NCI-H774 (cell line): ENCODE data around the gene SREBF1.
A peak's percentile ranks its signal among the peaks of the same experiment; 100 is the strongest.

Source experiments
- DNase-seq: peaks from one replicate; lab custom pipeline; 2025; lab: John Stamatoyannopoulos, UW

SREBF1 gene

DNA sequence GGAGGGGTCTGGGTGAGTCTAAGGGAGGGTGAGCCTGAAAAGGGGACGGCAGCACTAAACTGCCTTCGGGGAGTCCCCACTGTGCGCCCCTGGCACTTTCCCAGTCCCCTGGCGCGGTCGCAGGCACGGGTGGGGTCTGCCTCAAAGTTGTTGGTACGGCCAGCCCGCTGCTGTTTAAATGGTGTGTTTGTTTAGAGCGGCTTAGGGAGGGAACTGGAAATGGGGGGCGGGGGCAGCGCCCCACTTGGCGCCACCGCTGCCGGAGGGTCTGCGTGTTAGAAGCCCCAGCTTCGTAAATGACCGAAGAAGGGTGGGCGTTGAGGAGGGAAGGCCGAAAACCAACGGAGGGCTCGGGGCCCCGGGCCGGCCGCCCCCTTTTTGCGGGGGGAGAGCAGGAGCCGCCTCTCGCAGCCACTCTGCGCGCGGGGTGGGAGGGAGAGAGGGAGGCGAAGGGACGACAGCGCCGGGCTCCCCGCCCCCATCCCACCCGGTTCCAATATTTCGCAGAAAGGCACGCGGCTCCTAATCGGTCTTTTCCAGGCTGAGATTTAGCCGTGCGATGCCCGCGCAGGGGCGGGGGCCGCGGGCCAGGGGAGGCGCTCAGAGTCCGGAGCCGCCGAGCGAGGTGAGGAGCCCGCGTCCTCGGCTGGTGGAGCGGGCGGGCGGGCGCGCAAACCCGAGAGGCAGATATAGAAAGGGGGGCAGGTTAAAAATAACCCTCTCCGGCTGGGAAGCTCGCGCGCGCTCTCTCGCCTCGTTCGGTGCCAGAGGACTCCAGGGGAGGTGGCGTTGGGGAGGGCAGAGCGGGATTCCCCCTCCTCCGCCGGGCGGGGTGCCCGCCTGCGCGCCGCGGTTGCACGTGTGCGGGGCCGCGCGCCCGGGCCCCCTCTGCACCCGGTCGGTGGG lies 54.9 kb downstream of the SREBF1 start:
- peak; percentile 24 for DNase-seq

DNA sequence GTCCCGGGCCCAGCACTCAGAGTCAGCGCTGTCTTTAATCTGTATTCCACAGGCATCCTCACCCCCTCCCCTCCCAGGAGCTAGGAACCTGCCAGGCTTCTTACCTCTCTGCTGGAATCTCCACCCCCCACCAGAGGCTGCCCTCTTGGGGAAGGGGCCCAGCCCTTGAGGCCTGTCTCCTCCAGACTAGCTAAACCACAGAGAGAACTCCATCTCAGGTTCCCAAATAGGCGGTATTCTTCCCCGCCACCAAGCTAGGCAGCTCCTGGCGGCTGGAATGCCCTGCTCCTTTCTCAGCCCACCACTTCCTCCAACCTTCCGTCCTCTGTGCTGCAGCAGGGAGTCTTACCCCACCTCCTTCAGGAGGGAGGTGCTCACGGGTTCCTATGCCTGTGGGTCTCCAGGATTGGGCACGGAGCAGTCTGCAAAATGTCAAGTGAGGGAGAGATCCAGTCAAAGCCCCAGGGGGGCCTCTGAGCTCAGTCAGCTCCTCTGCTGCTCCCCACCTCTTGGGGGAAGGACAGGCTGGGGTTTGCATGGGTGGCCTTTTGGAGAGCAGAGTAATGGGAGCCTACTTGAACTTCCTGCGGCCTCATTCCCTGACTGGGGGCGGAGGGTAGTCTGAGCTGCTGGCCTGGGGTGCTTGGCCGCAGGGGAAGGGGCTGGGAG lies 55.7 kb downstream of the SREBF1 start:
- no peak for DNase-seq

- DNase-seq = no peak
Observed at GRCh38 chr17:17779015-17779611, 57.7 kb downstream of the SREBF1 start.

- no peak for DNase-seq
Observed at GRCh38 chr17:17778308-17779014, 58.3 kb downstream of the SREBF1 start.

DNA sequence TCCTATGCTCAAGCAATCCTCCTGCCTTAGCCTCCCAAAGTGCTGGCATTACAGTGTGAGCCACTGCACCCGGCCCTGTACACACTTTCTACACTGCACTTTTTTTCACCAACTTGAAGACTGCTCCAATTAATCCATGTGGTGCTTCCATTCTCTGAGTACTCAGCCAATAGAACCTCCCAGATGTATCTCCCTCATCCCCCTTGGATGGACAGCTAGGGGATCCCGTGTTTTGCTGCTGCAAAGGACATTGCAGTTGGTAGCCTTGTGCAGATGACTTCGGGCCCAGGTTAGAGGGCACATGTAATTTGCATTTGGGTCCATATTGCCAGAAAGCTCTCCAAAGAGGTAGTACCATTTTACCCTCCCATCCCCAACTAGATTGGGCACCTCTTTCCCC lies 59.9 kb downstream of the SREBF1 start:
- DNase-seq = no peak

- no peak for DNase-seq
Observed at GRCh38 chr17:17774009-17774881, 62.5 kb downstream of the SREBF1 start.

- no peak for DNase-seq
Observed at GRCh38 chr17:17772231-17772630, 64.6 kb downstream of the SREBF1 start.

- DNase-seq = no peak
Observed at GRCh38 chr17:17771498-17772201, 65.1 kb downstream of the SREBF1 start.

DNA sequence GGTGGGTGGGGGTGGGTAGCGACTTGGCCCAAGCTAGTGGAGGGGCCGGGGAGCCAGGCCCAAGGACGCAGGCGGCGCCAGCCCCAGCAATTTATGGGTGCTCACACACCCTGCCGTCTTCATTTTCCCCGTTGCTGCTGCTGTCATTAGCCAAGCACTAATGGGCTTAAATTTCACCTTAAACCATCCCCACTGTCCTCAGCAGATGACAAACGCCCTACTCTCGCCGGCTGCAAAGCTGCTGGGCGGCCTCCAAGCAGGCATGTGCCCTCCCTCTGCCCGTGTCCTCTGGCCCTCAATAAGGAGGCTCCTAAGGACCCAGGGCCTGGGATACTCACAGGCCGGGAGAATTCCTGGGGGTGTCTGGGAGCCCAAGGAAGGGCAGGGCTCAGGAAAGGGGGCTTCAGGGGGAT lies 66.1 kb downstream of the SREBF1 start:
- no peak for DNase-seq

- DNase-seq = no peak
Observed at GRCh38 chr17:17769869-17770631, 66.7 kb downstream of the SREBF1 start.

GRCh38 chr17:17768424-17769088 lies 68.2 kb downstream of the SREBF1 start:
- no peak for DNase-seq

DNA sequence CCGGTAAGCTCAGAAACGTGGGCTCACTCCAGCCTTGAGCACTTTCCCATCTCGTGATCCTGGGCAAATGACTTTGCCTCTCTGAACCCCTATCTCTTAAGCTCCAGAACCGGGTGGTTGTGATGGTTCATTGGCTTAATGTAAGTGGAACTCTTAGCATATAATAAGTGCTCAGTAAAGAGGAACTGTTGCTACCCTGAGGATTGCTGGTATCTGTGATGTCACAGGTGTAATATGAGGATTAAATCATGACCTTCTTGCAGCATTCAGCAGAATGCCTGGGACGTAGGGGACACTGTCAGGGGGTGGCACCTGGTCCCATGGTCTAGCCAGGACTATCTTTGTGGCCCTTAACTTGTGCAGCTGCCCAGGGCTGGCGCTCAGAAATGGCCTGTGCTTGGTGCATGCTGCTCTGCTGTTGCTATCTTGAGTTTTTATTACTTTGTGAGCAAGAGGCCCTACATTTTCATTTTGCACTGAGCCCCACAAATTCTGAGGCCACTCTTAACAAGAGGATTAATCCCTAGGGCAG lies 68.8 kb downstream of the SREBF1 start:
- no peak for DNase-seq

GRCh38 chr17:17767154-17767869 lies 69.5 kb downstream of the SREBF1 start:
- no peak for DNase-seq

GRCh38 chr17:17766744-17767120 lies 70.1 kb downstream of the SREBF1 start:
- DNase-seq = no peak

GRCh38 chr17:17766077-17766743 lies 70.6 kb downstream of the SREBF1 start:
- DNase-seq = no peak

DNA sequence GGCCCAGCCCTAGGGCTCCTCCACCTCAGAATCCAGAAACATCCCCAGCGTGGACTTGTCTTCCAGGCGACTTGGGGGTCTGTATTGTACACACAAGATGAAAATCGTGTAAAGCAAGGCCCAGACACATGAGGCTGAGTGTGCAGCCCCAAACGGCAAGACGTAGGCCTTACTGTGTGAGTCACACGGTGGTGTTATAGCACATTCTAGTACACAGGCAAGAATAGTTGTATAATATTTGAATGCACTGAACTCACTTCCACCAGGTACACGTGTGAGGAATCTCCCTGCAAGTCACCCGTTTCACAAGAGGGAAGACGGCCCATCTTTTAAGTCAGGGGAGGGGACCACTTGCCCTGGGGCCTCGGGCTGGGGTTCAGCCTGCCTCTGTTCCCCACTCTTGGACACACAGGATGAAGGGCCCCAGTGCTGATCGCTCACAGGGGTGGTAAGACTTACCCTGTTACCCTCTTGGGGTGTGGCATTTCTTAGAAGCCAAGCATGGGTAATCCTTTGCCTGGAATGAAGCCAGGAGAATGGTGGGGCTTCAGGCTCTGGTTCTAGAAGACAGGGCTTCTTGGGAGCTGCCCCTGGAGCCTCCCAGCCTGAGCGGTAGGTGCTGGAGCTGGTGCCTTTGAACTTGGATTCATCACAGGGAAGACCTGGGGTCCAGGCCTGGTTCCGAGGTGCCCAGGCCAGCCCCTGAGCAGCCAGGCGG lies 71.3 kb downstream of the SREBF1 start:
- no peak for DNase-seq

DNA sequence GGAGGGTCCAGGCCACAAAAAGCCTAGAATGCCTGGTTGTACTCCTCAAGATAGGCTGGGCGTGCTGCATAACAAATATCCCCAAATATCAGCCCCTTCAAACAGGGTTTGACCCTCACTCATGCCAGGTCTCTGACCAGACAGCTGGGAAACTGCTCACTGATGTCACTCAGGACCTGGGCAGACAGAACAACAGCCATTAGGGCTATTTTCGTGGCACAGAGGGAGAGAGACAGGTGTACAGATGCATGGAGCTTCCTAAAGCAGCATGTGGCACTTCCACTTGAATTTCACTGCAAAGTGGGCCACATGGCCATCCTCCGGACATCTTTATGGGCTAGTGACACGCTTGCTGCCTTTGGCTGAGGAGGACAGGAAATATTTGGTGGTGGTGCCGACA lies 73.1 kb downstream of the SREBF1 start:
- DNase-seq = no peak
